Transverse colon (tissue), 4 donors: ENCODE data around the gene MAP4K2. TPM values are rescaled to one million over a fixed set of nuclear protein-coding genes. Genes with fewer than 3 reads are reported as not detected.

Source experiments
- DNase-seq: peaks from one replicate; pipeline ENCODE4 v3.0.0-alpha.2; 2019
- H3K27ac ChIP-seq, 4 donors: fragments of 200-600 bp; sonication (generic); 2 replicates each; pipeline ENCODE4 v1.5.1; 2016 to 2018; ENCODE audit warnings: inconsistent platforms in 4 of 4
- H3K27me3 ChIP-seq: fragments of 200-600 bp; sonication (generic); 2 replicates; pipeline ENCODE4 v1.5.1; 2017; ENCODE audit warnings: inconsistent platforms
- H3K36me3 ChIP-seq, 4 donors: fragments of 200-600 bp; sonication (generic); 2 replicates each; pipeline ENCODE4 v1.5.1; 2017 to 2019; ENCODE audit warnings: inconsistent platforms in 4 of 4
- H3K4me1 ChIP-seq, 4 donors: fragments of 200-600 bp; sonication (generic); 2 replicates each; pipeline ENCODE4 v1.5.1; 2017 to 2020; ENCODE audit warnings: inconsistent platforms in 4 of 4
- H3K4me3 ChIP-seq, 4 donors: fragments of 200-600 bp; sonication (generic); 1 replicate in 1 of 4; 2 replicates in 3 of 4; pipeline versions ENCODE4 v1.5.1 to v1.6.1; 2017 to 2019; ENCODE audit warnings: inconsistent platforms in 4 of 4
- H3K9me3 ChIP-seq, 2 donors: fragments of 200-600 bp; sonication (generic); 2 replicates each; pipeline ENCODE4 v1.5.1; 2017 to 2019; ENCODE audit warnings: inconsistent platforms in 2 of 2
- EP300 ChIP-seq: sonication (generic); formaldehyde crosslinking; IDR thresholded peaks from one replicate; pipeline ENCODE4 v1.6.1; 2017; ENCODE audit warnings: antibody characterized with exemption, low read depth
- POLR2A ChIP-seq: fragments of 450-650 bp; IDR thresholded peaks from one replicate; pipeline ENCODE4 v1.6.1; 2016; ENCODE audit warnings: antibody characterized with exemption, mild to moderate bottlenecking, moderate library complexity
- POLR2AphosphoS5 ChIP-seq, 3 donors: sonication (generic); formaldehyde crosslinking; IDR thresholded peaks; one replicate each; pipeline ENCODE4 v1.6.1; 2016; ENCODE audit warnings: antibody characterized with exemption in 3 of 3
- WGBS, 2 donors: methylation state at CpG; one replicate each; pipeline ENCODE4 v1.1.5; 2018; ENCODE audit warnings: low coverage in 1 of 2; 5-methylcytosine and 5-hydroxymethylcytosine counted together
- in situ Hi-C, 4 donors: fragments of 200-750 bp; cut with MboI; loops; one replicate each; pipeline versions ENCODE4 v1.15.0 to v1.15.1; 2017; ENCODE audit warnings: low sequenced_read_pairs in 3 of 4, low pct_ligation_motif_present in 1 of 4, low pct_unique_long_range_greater_than_20kb in 1 of 4
- intact Hi-C: fragments of 100-400 bp; cut with DNase I; formaldehyde crosslinking; loops from one replicate; pipeline ENCODE4 v1.15.1; 2023; ENCODE audit warnings: low total_unique reads
- total RNA-seq, 4 donors: library from RNA; depleted of rRNA; stranded (reverse); fragments of >200 nt; gene quantifications; one replicate each; pipeline ENCODE4 v1.1.0, GENCODE V29; 2016
- TF ChIP-seq, protein P1 (sequence below), 5 experiments: fragments of 200-600 bp in 3 of 5; fragments of 450-650 bp in 2 of 5; sonication (generic) in 3 of 5; IDR thresholded peaks; 1 replicate in 2 of 5; 2 replicates in 3 of 5; pipeline ENCODE4 v1.5.1; 2016 to 2017; ENCODE audit warnings: antibody characterized with exemption in 5 of 5, inconsistent platforms in 3 of 5, mild to moderate bottlenecking in 2 of 5, moderate library complexity in 1 of 5

The MAP4K2 gene
- total RNA-seq, 4 donors from 2014 or later: 10.1 to 369 (median 90.9) TPM

DNA sequence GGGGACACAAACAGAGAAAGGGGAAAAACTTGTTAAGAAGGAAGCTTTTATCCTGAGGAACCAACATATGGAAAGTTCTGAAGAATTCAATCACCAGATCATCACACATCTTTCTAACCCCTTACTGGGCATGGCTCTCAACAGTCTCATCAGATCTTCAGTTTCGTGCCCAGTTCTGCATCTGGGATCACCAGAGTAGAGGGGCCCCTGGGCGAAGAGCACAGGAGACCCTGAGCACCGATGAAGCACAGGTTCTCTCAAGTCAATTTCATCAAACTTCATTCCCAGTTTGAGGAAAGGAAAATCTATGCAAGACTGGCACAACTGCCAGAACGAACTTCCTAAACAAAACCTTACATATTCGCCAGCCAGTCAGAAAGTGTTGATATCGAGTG, 34.7 kb downstream of the MAP4K2 start:
- H3K27me3 ChIP-seq: no peaks in the 10 kb centered on the region
- no peak overlapping the region for H3K4me3 ChIP-seq
- DNase-seq: no peak
- peaks cover 0 to 95% (median 57%) of the 10 kb centered on the region in 4 donors for H3K36me3 ChIP-seq
- peak overlapping the region in 1 of 4 donors; percentile 69 for H3K27ac ChIP-seq
- in situ Hi-C loops (no loop called here), intact Hi-C loops (no loop called here)
- H3K9me3 ChIP-seq: no peaks in the 10 kb centered on the region
- WGBS, 2 donors: 57 to 89% methylated on average over 1 to 6 of the region's 6 CpGs
- TF ChIP-seq, protein P1, sequence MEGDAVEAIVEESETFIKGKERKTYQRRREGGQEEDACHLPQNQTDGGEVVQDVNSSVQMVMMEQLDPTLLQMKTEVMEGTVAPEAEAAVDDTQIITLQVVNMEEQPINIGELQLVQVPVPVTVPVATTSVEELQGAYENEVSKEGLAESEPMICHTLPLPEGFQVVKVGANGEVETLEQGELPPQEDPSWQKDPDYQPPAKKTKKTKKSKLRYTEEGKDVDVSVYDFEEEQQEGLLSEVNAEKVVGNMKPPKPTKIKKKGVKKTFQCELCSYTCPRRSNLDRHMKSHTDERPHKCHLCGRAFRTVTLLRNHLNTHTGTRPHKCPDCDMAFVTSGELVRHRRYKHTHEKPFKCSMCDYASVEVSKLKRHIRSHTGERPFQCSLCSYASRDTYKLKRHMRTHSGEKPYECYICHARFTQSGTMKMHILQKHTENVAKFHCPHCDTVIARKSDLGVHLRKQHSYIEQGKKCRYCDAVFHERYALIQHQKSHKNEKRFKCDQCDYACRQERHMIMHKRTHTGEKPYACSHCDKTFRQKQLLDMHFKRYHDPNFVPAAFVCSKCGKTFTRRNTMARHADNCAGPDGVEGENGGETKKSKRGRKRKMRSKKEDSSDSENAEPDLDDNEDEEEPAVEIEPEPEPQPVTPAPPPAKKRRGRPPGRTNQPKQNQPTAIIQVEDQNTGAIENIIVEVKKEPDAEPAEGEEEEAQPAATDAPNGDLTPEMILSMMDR (IDR thresholded peaks at IDR 0.05): no peak
- TF ChIP-seq EP300: no peak
- TF ChIP-seq POLR2AphosphoS5 (IDR thresholded peaks at IDR 0.05): peak in 1 of 3 donors; percentile 9
- TF ChIP-seq POLR2A: no peak
- H3K4me1 ChIP-seq: peaks cover 9 to 45% (median 20%) of the 10 kb centered on the region in 4 donors

DNA sequence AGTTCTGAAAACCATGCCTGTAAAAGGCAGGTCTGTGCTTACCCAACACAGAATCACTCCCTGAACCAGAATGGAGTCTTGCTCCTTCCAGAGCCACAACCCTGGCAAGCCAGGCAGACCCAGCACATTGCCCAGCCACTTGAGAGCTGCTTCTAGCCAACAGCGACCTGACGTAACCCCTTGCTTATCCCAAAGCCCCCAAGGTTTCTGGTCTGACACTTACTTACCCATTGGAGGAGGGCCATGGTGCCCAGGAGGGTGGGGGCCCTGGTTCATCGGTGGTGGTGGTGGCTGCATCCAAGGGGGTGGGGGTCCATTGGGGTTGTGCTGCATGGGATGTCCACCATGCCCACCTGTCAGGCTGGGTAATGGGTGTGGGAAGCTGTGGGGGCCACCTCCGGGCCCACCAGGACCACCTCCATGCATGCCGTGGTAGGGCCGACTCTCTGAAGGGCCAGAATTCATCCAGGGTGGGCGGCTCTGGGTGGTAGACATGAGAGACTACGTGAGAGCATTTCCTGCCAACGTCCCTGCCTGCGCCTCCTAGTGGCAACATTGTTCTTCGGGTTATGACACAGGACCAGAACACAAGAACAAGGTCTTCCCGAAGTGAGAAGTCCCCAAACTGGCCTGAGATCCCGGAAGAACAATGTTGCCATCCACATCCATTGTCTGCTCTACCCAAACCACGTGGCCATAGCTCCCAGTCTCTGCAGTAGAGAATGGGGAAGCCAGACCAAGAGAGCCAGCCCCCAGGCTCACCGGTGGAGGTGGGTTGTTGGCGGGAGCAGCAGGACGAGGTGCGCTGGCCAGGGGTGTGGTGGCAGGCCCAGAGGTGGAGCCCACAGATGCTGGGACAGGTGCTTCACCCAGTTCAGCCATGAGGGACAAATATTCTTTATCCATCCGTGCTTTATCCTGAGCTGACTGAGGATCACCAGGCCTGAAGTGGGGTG, 35.4 kb downstream of the MAP4K2 start:
- DNase-seq: peak; percentile 77
- no peak for TF ChIP-seq EP300
- TF ChIP-seq POLR2AphosphoS5 (IDR thresholded peaks at IDR 0.05): peak in 2 of 3 donors; percentile 8 to 15
- TF ChIP-seq, protein P1 (IDR thresholded peaks at IDR 0.05): peak; percentile 77 to 86 (median 83)
- TF ChIP-seq POLR2A: no peak
- in situ Hi-C loops: no loop called here
- H3K4me3 ChIP-seq: no peak overlapping the region
- 53% methylated on average over 19 of the region's 19 CpGs; no CpG with 5 or more reads in 1 of the 2 donors for WGBS, 2 donors
- H3K9me3 ChIP-seq: no peaks in the 10 kb centered on the region
- intact Hi-C loops: no loop called here
- H3K36me3 ChIP-seq: peaks cover 0 to 88% (median 54%) of the 10 kb centered on the region in 4 donors
- H3K27me3 ChIP-seq: no peaks in the 10 kb centered on the region
- peak overlapping the region; percentile 30 to 69 (median 52) for H3K27ac ChIP-seq
- peaks cover 12 to 45% (median 21%) of the 10 kb centered on the region in 4 donors for H3K4me1 ChIP-seq

DNA sequence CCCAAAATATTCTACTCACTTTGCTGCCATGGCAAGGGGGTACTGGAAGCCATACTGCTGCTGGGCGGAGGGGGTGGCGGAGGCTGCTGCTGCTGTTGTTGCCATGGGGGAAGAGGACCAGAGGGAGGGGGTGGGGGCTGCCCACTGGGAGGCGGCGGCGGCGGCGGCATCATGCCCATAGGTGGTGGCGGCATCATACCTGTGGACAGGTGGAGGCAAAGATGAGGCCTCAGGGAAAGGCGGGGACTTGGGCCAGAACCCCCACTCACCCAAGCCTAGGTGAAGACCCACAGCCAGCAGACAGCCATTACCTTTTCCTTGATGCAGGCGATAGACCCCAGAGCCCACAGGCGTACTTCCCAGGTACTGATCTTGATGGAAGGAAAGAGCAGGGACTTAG, 36.1 kb downstream of the MAP4K2 start:
- intact Hi-C loops (no loop called here), in situ Hi-C loops (no loop called here)
- Histone ChIP-seq H3K27me3 (no peaks in the 10 kb centered on the region), H3K36me3 (peaks cover 0 to 81% (median 50%) of the 10 kb centered on the region in 4 donors), H3K4me1 (peaks cover 10 to 45% (median 23%) of the 10 kb centered on the region in 4 donors), H3K27ac (peak overlapping the region; percentile 30 to 54 (median 48)), H3K9me3 (no peaks in the 10 kb centered on the region), H3K4me3 (no peak overlapping the region)
- DNase-seq: no peak
- WGBS, 2 donors: 96% methylated on average over 11 of the region's 11 CpGs; no CpG with 5 or more reads in 1 of the 2 donors
- no peak for TF ChIP-seq POLR2AphosphoS5 (IDR thresholded peaks at IDR 0.05)
- TF ChIP-seq, protein P1 (IDR thresholded peaks at IDR 0.05): no peak
- TF ChIP-seq EP300: no peak
- no peak for TF ChIP-seq POLR2A
